GM19324 (cell line): ENCODE measurements around the gene CFP.

ENCODE experiments used
- ATAC-seq: cut with Tn5 transposase; IDR thresholded peaks from one replicate; pipeline ENCODE4 v1.9.1; 2021; ENCODE audit warnings: mild to moderate bottlenecking, moderate library complexity; ENCODE audit not compliant: unreplicated experiment, low FRiP score

The CFP gene

DNA sequence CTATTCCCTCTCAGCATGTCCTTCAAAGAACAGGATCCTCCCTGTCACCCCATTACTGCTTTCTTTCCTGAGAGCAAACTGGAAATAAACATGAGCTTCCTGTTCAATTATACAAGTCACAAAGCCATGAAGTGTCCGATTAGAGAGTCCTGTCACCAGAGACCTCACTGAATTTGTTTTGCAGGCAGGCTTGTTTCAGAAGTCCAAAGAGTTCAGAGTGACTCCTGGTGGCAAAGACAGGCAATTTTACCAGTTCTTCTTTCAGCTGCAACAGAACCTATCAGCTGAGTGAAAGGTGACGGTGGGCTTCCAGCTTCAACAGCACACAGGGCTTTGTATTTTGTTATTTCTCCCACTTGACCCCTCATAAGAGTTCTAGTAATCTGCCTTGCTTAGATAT, 14.2 kb upstream of the CFP start:
- ATAC-seq = no peak

DNA sequence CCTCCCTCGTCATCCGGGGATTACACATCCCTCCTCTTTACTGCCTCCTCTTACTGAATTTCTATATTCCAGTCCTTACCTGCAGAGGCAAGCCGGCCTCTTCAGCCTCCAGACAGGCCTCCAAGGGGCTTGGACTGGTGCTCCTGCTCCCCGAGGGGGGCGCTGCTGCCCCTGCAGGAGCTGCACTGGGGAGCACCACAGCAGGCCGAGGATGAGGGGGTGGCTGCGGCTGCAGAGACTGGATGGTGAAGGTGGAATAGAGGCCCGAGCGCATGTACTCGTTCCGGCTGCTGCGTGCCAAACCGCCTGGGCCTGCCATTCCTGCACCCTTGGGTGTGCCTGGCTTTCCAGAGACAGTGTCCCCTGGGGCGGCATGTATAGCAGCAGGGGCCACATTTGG, 9.1 kb upstream of the CFP start:
- no peak for ATAC-seq

DNA sequence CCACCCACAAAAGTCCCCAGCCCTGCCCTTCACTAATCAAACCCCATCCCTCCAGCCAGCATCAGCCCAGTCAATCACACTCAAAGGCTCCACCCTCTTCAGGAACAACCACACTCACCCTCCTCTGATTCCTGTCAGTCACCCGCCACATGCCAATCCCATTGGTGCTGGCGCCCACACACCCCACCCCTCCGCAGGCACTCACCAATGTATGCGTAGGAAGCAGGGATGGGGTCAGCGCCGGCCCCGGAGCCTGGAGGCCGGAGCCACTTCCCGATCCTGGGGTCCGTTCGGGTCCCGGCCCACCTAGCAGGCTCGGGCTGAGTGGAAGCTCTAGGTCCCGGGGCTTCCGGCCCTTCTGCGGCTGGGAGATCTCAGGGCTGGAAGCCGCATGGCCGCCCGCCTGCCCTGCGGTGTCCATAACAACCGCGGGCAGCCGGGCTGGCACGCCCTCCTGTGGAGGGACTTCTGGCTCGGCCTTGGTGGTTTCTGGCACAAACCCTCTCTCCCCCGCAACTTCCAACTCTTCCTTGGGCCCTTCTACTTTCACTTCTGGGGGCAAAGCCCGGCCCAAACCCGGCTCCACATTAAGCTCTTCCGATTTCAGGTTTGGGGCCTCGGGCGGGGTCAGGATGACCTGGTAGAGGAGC, 7.9 kb upstream of the CFP start:
- ATAC-seq = no peak

DNA sequence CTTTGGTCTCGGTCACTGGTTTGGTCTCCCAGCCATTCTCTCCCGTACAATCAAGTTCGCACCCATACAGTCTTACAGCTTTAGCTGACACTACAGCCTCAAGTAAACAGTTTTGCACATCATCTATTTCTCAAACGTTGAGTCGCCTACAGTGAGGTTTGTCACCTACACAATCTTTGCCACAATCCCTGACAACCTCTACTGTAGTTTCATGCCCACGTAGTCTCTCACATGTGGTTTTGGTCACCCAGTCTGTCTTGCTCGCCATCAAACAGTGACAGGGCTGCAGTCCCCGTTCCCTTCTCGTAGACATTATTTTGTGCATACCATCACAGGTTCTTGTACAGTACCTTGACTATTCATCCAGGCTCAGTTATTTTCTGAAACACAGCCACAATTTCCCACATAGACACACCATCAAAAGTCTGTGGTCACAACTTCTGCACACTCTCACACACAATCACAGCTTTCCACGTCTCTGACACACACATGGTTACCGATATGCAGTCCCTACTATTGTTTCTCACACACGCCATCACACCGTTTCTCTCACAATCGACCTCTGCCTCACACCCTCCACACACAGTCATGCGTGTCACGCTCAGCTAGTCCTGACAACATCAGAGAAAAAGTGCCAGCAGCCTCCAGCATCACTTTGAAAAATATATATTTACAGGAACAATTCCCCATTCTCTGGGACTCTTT, 5.3 kb upstream of the CFP start:
- no peak for ATAC-seq

DNA sequence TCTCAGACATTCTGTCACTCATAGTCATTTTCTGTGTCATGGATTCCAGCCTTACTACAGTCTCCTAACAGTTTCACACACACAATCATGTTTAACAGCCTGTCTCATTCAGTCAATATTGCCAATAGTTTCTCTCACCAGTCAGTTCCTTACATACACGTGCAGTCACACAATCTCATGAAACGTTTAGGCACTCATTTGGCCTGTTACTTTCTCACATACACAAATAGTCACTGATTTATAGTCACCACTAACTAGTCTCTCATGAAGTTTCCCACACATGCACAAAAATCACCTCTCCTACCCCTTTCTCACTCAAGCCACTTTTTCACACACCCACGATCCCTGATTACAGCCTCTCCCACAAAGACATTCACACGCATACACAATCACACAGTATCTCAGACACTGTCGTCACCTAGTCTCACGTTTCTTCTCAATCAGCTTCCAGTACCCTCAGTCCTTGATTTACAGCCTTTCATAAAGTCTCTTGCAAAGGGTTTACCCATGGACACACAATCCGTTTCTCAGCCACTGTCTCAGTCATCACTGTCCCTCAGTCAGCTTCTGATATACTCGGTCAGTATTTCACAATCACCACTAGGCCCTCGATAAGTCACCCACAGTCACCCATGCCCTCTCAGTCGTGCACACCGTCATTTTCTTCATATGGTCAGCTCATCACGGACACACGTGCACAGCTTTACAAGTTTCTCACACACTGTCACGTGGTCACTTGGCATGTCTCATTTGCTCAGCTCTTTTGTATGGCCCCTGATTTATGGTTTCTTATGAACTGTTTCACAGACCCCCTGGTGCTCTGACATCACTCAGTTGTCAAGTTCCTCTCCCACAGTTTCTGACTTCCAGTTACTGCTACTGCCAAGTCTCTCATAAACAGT, 4.2 kb upstream of the CFP start:
- no peak for ATAC-seq

DNA sequence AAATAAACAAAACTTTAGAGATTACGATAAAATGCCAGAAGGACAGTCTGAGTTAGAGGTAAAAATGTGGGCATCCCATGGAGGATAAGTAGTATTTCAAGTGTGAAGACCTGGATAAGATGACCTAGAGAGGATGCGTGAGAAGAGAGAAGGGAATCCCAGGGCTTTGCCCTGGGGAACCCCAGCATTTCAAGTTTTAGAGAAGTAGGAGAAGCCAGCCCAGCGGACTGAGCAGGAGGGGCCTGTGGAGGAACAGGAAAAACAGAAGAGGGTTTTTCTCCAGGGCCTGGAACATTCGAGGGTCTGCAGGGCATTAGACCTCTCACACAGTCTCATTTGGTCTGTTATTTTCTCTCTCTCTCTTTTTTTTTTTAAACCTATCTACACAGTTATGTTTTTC, 2.9 kb upstream of the CFP start:
- ATAC-seq = no peak

DNA sequence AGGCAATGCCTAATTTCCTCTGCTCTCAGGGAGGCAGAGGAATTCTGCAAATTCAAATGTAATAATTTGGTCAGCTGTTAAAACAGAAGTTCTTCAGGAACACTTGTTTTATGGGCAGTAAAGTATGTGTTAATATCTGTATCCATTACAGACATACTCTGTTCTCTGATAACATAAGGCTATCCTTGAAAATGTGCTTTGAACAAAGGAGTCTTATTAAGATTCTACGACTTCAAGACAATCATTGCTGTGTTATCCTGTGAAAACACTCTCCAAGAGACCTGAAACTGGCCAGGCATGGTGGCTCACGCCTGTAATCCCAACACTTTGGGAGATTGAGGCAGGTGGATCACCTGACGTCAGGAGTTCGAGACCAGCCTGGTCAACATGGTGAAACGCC, 1.9 kb upstream of the CFP start:
- ATAC-seq = no peak

DNA sequence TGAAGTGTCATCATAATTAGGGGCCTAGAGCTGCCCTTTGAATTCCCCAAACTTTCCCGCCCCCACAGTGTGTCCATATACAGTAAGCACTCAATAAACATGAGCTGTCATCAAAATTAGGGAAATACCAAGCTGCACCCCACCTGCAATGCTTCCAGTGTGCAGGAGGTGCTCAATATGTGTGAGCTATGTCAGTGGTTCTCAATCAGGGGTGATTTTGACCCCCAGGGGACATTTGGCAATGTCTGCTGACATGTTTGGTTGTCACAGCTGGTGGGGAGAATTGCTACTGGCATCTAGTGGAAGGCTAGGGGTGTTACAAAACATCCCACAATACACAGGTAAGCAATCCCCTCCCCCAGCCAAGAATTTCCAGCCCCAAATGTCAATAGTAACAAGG, 748 bp downstream of the CFP start:
- no peak for ATAC-seq

DNA sequence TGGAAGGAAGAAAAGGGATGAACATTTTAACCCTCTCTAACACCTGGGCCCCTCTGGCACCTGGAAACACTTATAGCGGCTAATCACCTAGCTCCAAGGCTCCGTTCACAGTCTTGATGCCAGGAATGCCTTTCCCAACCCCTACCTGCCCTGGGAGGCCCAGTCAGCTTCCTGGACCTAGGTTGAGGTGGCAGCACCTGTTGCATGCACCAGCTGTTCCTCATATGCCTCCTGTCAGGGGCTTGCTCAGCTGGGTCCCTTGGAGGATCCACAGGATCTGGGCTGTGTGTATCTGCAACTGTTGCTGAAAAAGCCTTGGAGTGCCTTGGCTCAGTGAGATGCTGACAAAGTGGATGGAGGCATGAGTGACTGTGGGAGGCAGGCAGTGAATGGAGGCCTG, 4.4 kb downstream of the CFP start:
- ATAC-seq = no peak

DNA sequence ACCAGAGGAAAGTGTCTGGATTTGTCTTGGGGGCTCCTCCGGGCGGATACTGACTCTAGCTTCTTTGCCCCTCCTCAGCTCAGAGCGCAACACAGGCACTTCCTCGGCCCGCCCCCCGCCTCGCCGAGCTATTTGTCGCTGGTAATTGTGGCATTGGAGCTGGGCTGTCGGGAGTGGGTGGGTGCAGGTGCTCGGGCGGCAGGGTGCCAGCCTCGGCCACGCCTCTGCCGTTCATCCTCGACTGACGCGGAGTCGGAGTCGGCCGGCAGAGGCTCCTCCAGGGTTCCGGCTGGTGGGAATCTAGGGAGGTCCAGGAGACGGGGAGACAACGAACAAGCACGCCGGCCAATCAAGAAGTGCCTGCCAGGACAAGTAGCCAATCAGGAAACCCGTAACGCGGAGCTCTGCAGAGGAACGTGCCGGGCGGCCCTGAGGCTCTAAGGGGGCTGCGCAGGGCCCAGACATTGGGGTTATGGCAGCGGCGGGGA, 6.1 kb downstream of the CFP start:
- no peak for ATAC-seq

DNA sequence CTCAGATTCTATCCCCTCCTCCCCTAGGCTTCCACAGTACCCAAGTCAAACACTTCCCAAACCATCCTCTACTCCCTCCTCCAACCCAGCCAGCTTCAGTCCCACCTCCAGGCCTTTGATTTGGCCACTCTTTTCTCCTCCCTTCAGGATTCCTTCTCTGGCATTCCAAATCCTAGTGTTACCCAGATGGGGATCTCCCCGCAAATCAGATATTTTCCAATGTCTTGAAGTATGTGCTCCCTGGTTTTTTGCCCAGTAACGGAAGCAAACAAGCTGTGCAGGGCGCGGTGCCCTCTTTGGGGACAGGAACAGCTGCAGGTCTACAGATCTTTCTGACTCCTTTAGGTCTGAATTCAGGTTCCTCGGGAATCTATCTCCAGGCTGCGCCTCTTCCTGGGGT, 7.9 kb downstream of the CFP start:
- no peak for ATAC-seq

DNA sequence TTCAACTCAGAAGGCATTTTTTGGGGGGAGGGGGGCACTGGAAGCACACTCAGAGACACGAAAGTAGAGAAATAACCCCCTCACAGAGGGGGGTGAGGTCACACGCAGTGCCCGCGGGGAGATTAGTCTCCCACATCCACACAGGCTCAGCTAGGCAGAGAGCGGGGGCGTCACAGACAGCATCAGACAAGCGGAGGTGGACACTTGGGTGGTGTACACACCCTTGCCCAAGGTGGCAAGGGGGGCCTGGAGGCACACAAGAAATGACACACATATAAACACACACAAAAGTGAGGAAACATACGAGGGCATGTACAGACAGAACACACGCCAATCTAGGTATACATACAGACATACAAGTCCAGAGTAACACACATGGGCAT, 9.4 kb downstream of the CFP start:
- no peak for ATAC-seq

DNA sequence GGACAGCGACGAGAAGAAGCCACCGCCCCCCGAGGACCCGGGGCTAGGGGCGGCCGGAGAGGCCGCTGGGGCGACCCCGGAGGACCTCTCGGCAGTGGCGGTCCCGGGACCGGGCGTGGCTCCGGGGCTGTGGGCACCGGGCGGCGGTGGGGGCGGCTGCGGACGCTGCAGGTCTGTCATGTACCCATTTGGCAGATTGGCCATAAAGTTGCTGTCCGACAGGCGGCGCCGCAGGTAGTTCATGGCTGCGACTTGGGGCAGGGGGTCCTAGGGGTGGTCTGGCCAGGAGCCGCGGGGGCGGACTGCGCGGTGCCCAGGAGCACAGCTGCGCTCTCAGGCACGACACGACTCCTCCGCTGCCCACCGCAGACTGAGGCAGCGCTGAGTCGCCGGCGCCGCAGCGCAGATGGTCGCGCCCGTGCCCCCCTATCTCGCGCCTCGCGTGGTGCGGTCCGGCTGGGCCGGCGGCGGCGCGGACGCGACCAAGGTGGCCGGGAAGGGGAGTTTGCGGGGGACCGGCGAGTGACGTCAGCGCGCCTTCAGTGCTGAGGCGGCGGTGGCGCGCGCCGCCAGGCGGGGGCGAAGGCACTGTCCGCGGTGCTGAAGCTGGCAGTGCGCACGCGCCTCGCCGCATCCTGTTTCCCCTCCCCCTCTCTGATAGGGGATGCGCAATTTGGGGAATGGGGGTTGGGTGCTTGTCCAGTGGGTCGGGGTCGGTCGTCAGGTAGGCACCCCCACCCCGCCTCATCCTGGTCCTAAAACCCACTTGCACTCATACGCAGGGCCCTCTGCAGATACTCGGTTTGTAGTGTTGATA, 10.0 kb downstream of the CFP start, which contains the start of gene SYN1:
TSS of gene SYN1 (minus strand) at position 372 of the 817 bp plus-strand sequence. CDS start at position 243, 129 bp downstream.
- peak; percentile 66 for ATAC-seq

DNA sequence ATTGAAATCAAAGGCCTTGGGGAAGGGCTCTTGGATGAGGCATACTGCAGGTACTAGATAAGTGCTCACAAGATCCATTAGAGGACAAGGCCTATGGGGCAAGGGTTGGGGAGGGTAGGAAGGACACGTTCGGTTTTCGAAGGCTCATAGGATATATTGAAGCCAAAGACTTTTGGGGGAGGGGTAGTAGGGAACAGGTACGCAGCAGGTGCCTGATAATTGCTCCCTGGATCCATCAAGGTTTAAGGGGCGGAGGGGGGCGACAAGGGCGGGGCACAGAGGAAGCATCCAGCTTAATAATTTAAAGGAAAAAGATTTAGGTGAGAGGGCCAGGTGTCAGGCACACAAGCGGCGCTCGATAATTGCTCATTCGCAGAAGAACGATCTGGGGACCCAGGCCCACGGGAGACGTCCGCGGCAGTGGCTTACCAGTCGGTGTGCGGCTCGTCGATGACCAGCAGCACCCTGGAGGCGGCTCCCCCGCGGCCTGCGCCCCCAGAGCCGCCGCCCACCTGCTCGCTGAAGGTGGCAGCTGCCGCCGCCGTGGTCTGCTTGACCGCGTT, 10.7 kb downstream of the CFP start:
- no peak for ATAC-seq

DNA sequence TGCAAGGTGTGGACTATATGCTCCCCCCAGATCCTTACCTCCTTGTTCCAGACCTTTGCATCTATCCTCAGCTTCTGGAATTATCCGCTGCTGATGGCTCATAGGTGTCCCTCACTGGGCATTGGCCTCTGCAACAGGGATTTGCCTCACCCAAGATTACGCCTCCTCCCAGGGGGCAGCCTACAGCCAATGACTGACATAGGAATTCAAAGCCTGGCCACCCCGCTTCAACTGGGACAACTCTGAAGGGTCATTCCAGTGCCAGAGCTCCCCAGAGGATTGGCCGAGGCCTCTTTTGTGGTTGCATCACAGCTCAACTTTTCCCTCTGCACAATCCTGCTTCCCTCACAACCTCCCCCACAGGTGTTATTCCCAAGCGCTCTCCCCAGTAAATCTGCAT, 15.1 kb downstream of the CFP start:
- ATAC-seq = no peak

DNA sequence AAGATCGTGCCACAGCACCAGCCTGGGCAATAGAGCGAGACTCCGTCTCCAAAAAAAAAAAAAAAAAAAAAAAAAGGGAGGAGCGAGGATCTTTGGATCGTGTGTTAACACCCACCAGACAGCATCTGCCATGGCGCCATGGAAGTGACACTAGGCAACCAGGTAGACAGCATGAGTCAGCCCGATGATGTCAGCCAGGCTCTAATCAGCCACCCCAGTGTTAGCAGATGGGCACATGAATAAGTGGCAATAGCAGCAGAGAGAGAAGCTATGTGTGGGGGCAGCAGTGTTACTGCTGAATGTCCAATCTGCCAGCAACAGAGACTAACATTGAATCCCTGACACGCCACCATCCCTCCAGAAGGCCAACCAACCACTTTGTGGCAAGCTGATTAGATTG, 16.6 kb downstream of the CFP start:
- ATAC-seq = no peak

DNA sequence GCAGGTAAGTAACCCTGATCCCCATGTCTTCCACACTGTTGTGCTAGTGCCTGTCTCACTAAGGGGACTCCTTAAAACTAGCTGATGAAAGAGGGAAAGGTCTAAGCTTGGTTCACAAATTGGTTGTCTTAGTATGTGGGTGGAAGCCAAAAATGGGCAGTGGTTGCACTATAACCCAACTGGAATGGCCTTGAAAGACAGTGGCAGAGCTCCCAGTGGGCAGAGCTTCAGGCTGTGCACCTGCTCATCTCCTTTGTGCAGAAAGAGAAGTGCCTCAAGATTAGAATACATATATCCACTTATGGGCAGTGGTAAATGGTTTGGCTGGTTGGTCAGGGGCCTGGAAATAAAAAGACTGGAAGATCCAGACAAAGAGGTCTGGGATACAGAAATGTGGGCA, 17.3 kb downstream of the CFP start:
- no peak for ATAC-seq

DNA sequence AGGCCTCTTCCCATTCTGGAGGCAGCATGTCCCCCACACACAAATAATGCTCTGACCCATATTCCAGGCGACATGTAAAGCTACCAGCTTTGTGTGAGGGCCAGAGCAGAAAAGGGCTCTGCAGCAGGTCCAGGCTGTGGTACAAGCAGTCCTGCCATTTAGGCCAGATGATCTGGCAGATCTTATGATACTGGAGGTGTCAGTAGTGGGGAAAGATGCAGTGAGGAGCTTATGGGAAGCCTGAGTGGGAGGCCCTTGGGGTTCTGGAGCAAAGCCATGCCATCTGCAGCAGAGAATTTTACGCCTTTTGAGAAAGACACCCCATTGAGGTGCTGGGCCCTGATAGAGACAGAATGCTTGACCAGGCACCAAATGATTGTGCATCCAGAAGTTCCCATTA, 17.8 kb downstream of the CFP start:
- no peak for ATAC-seq

DNA sequence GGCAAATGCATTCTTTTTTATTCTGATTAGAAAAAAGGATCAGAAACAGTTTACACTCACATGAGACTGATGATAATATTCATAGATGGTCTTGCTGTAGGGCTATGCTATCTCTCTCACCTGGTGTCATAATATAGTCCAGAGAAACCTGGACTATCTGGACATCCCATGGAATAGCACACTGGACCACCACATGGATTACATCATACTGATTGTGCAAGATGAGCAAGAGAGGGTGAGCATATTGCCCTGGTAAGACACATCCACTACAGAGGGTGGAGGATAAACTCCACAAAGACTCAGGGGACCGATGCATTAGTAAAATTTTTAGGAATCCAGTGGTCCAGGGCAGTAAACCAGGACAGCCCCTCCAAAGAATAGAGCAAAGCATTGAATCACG, 18.2 kb downstream of the CFP start:
- ATAC-seq = no peak

DNA sequence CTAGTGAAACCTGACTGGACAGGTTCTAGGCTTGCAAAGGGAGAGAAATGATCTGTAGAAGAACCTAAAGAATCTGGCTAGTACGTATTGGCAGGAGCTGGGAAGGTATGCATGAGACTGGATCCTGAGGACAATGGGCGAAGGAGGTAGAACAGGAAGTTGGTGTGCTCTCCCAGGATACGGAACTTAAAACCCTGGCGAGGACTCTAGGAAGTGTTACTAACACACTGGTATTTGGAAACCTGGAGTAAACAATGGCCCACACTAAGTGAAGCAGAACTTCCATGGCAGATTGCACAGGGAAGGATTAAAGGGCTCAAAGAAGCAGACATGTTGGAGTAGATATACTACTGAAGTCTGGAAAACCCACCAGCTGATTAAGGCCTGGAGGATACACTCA, 19.2 kb downstream of the CFP start:
- no peak for ATAC-seq
